ENCODE data around the gene PTPRM.
A peak's percentile ranks its signal among the peaks of the same experiment; 100 is the strongest.

PTPRM gene

GRCh38 chr18:7855028-7855427 is 287.9 kb downstream of the PTPRM start:
- TF ChIP-seq CTCF (IDR thresholded peaks at IDR 0.05; ENCODE audit: low read depth, low read length): no peak
- DNase-seq (ENCODE audit: low read depth in 2 of 2): no peak
- no peak overlapping the region for H3K4me3 ChIP-seq (replicated peaks in 1 of 2; ENCODE audit: low read depth in 2 of 2, low read length in 2 of 2)

- no peak for DNase-seq (ENCODE audit: low read depth in 2 of 2)
- no peak overlapping the region for H3K4me3 ChIP-seq (replicated peaks in 1 of 2; ENCODE audit: low read depth in 2 of 2, low read length in 2 of 2)
- no peak for TF ChIP-seq CTCF (IDR thresholded peaks at IDR 0.05; ENCODE audit: low read depth, low read length)
These were observed 288.6 kb downstream of the PTPRM start for GRCh38 chr18:7855671-7856070.

GRCh38 chr18:7856116-7856515 is 289.0 kb downstream of the PTPRM start:
- DNase-seq (ENCODE audit: low read depth in 2 of 2): peak in 1 of 2 donors; percentile 29
- no peak overlapping the region for H3K4me3 ChIP-seq (replicated peaks in 1 of 2; ENCODE audit: low read depth in 2 of 2, low read length in 2 of 2)

GRCh38 chr18:7856733-7857132 is 289.6 kb downstream of the PTPRM start:
- DNase-seq (ENCODE audit: low read depth in 2 of 2): peak; percentile 7 to 19

More at GRCh38 chr18:7856116-7856515, 289.0 kb downstream of the PTPRM start:
- TF ChIP-seq CTCF (IDR thresholded peaks at IDR 0.05; ENCODE audit: low read depth, low read length): no peak

GRCh38 chr18:7857562-7857961 is 290.4 kb downstream of the PTPRM start:
- peak in 1 of 2 donors; percentile 12 for DNase-seq (ENCODE audit: low read depth in 2 of 2)
- no peak for TF ChIP-seq CTCF (IDR thresholded peaks at IDR 0.05; ENCODE audit: low read depth, low read length)
- H3K4me3 ChIP-seq (replicated peaks in 1 of 2; ENCODE audit: low read depth in 2 of 2, low read length in 2 of 2): no peak overlapping the region

More at GRCh38 chr18:7856733-7857132, 289.6 kb downstream of the PTPRM start:
- TF ChIP-seq CTCF (IDR thresholded peaks at IDR 0.05; ENCODE audit: low read depth, low read length): no peak
- H3K4me3 ChIP-seq (replicated peaks in 1 of 2; ENCODE audit: low read depth in 2 of 2, low read length in 2 of 2): no peak overlapping the region

- H3K4me3 ChIP-seq (replicated peaks in 1 of 2; ENCODE audit: low read depth in 2 of 2, low read length in 2 of 2): no peak overlapping the region
- TF ChIP-seq CTCF (IDR thresholded peaks at IDR 0.05; ENCODE audit: low read depth, low read length): no peak
- no peak for DNase-seq (ENCODE audit: low read depth in 2 of 2)
These were observed 292.0 kb downstream of the PTPRM start for GRCh38 chr18:7859122-7859521.

GRCh38 chr18:7870266-7870665 is 303.1 kb downstream of the PTPRM start:
- no peak for DNase-seq (ENCODE audit: low read depth in 2 of 2)
- no peak overlapping the region for H3K4me3 ChIP-seq (replicated peaks in 1 of 2; ENCODE audit: low read depth in 2 of 2, low read length in 2 of 2)
- no peak for TF ChIP-seq CTCF (IDR thresholded peaks at IDR 0.05; ENCODE audit: low read depth, low read length)
